Right lobe of liver (tissue), 4 donors: ENCODE data around the gene ARRDC4.

Experiments
- CTCF ChIP-seq, 4 donors: fragments of 200-600 bp in 3 of 4; fragments of 450-650 bp in 1 of 4; IDR thresholded peaks; one replicate each; pipeline versions ENCODE4 v1.5.1 to v1.8.0; 2016 to 2022; ENCODE audit warnings: antibody characterized with exemption in 4 of 4, mild to moderate bottlenecking in 2 of 4
- POLR2A ChIP-seq: fragments of 450-650 bp; IDR thresholded peaks from one replicate; pipeline ENCODE4 v1.6.1; 2017; ENCODE audit warnings: antibody characterized with exemption, mild to moderate bottlenecking
- donor health status: DM: no; HTN: no; CAD: no.
- donor health status: DM: no; HTN: no; CAD: no.
- donor health status: DM: no; HTN: yes; CAD: no.

GRCh38 chr15:97995192-97995591 is 34.7 kb downstream of the ARRDC4 start:
- no peak for TF ChIP-seq CTCF (IDR thresholded peaks at IDR 0.05)
- TF ChIP-seq POLR2A: no peak
